GM03348 (cell line): ENCODE measurements around the gene FAM13A.
"Not testable (repeated sequence)": the region's sequence is repeated elsewhere in the genome, so short reads cannot be mapped to it uniquely, and the experiment has no call there.

Source experiments
- DNase-seq: peaks from one replicate; pipeline ENCODE4 v3.0.0; 2012; ENCODE audit warnings: low spot score

Gene FAM13A

DNA sequence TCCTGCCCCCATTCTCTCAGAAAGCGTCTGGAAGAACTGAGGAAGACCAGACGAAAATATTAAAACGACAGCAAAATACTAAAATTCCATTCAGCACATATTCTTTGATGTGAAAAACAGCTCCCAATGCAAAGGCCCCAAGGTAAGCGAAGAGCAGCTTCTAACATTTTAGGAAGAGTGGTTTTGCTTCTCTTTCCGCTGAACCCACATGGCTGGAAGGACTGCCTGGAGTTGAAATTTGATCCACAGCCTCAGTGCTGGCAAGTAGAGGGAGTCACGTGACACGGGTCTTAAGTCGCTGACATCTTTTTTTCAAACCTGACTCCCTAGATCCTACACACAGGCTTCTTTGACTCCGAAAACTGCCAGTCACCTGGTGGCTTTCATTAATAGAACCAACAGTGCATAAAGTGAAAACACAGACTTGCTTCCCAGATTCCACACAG lies at the start of gene FAM13A:
FAM13A (minus strand) TSS at position 233 of the 446 bp plus-strand sequence; CDS start at position 12, 221 bp downstream.
- peak; percentile 74 for DNase-seq

- DNase-seq: no peak
Observed at GRCh38 chr4:89105726-89106125, 48.7 kb upstream of the FAM13A start.

DNA sequence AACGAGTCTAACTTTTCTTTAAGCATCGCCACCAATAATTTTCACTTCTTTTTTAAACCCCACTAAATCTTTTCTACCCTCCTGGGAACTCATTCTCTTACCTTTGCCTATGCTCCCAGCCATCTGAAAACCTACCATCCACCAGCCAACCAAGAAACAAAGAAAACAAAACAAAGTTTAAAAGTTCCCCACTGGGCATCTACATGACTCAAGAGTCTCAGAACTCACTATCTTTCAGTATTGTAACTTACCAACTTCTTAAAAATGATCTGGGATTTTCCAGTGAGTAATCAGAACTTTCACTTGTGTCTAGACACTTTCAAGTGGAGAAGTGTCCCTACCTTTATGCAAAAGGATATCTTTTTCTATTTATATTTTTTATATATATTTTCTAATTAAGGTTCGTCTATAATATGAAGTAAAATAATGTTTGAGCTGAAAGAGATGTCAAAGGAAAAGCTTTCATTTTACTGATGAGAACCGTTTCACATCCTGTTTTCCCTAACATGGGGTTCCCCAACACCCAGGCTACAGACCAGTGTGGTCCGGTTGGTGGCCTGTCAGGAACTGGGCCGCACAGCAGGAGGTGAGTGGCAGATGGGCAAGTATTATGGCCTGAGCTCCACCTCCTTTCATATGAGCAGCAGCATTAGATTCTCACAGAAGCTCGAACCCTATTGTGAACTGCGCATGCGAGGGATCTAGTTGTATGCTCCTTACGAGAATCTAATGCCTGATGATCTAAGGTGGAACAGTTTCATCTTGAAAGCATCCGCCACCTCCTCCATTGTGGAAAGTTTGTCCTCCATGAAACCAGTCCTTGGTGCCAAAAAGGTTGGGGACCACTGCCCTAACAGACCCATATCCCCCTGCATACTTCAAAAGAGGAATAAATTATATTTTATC lies 44.5 kb upstream of the FAM13A start:
- no peak for DNase-seq

DNA sequence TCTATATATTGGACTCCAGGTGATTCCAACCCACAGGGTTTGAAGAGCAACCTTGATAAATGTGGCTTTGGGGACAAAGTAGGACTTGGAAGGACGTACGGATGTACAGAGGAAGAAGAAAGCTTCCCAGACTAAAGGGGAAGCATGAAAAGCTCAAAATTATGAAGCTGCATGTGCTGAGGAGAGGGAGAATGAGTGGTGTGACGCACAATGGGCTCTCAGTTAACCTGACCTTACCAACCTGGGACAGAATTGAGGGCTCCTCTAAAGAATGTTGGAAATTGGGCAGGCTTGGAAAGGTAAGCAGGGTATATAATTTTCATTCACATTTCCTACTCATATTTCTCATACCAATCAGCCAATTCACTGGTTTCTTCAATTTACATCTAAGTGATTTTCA lies 43.9 kb upstream of the FAM13A start:
- DNase-seq: no peak

GRCh38 chr4:89099471-89099870 lies 42.5 kb upstream of the FAM13A start:
- DNase-seq: no peak

DNA sequence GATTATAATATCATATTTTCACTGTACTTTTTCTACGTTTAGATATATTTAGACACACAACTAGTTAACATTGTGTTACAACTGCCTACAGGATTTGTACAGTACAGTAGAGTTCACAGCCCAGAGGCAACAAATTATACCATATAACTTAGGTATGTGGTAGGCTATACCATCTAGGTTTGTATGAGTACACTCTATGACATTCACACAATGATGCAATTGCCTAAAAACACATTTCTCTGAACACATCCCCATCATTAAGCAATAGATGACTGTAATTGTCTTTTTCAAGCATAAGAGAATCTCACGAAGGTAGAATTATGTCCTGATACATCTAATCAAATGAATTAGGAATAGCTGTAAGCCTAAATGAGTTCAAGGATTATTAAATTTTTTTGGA lies 42.0 kb upstream of the FAM13A start:
- no peak for DNase-seq

GRCh38 chr4:89078300-89078699 lies 21.3 kb upstream of the FAM13A start:
- no peak for DNase-seq

DNA sequence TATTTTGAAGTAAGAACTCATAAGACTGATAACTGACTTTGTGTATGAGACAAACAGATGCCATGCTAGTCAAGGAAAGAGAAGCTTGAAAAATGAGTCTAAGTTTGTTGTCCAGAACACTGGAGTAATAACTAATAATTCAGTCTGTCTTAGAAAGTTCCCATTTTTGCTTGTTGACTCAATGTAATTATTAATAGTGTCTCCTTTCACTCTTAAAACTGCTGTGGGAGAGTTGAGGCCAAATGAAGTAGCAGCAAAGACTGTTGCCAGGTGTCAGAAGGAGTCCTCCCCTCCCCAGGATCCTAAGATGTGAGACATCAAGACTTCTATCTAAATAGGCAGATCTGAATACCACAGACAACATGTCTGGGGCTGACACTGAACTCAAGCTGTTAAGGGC lies 20.8 kb upstream of the FAM13A start:
- no peak for DNase-seq

GRCh38 chr4:89072921-89073320 lies 15.9 kb upstream of the FAM13A start:
- DNase-seq: no peak

GRCh38 chr4:89071311-89071710 lies 14.3 kb upstream of the FAM13A start:
- DNase-seq: no peak

DNA sequence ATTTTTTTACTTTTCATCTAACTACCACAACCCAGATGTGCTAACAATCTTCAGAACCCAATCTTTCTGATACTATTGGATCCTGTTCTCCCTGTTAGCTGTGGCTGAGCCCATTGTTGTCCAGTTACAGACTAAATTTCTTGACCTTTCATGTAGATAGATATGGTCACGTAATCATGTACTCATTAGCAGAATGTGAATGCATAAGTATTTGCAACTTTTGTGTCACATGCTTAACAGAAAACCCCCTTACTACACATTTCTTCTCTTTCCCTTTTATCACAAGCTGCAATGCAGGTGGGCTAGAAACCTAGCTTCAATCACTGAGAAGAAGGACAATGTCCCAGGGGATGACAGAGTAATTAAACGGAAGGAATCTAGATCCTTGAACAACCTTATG lies 13.1 kb upstream of the FAM13A start:
- DNase-seq: no peak

GRCh38 chr4:89069481-89069880 lies 12.5 kb upstream of the FAM13A start:
- no peak for DNase-seq

- DNase-seq: no peak
Observed at GRCh38 chr4:89067417-89067816, 10.4 kb upstream of the FAM13A start.

DNA sequence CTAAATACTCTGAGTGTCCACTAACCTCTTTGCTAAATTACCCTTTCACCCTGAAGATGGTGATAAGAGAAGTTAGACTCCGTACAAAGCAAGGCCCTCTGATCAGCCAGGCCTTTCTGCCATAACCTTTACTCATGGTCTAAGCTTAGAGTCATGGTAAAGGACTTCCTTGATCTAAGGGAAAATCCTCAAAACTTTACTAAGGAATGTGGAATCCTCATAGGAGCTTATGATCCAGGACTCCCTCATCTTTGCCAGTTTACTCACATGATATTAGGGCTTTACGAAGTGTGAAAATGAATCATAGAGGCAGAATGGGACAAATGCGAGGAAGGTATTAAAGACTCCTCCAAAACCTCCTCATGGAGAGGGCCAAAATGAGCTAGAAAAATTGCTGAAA lies 7.9 kb upstream of the FAM13A start:
- no peak for DNase-seq

- DNase-seq: not testable (repeated sequence)
Observed at GRCh38 chr4:89057844-89058243, 859 bp upstream of the FAM13A start.

- peak; percentile 15 for DNase-seq
Observed at GRCh38 chr4:89056292-89056952, 563 bp downstream of the FAM13A start.

DNA sequence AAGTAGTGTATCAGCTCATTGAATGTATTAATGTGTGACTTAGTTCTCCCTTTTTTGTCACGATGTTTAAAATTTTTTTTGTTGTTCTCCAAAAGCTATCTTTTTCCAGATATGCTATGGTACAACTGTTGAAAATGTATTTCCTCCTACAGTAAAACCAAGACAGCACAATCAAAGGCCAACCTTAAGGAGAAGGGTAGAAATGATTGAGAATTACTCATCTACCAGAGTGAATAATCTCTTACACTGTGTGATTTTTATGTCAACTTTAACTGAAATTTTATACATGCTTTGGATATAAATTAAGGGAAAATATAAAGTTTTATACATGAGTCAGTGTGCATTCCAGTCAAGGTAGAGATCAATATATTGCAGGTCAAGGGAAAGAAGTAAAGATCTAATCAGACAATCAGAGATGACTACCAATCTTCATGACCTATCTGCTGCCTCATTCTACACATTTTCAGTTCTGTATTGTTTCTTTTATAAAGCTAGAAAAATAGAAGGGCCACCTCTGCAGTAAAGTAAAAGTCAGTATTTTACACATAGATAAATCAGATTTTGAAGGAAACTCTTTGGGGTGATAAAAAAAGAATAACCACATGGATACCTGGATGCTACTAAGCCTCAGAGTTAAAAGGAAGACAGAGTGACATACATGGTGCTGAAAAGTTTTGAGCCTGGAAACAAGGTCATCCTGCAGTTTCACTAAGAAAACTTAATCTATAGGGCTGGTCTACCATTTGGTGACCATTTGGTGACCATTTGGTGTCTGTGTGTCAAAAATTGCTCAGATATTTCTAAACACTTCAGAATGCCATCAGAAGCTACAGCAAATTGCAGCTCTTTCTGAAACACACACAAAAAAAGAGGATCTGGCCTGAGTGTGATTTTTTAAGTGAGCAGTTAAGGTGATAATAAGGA lies 1.6 kb downstream of the FAM13A start:
- DNase-seq: no peak

GRCh38 chr4:89054627-89055026 lies 2.4 kb downstream of the FAM13A start:
- no peak for DNase-seq

DNA sequence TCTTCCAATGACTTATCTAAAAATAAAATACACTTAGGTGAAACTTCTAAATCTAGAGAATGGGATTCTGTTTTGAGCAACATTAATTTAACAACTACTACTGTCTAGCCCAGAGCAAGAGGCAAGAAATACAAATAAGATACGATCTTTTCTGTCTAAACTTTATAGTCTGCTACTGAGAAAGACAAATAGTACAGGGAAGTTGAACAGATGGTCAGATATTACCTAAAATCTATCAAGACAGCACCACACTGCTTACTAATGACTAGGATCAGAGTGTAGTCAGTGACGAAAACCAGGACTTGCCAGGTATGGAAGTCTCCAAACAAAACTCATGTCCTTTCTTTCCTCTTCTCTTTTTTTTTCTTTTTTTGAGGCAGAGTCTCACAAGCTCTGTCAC lies 7.1 kb downstream of the FAM13A start:
- DNase-seq: no peak

GRCh38 chr4:89048906-89049601 lies 7.9 kb downstream of the FAM13A start:
- no peak for DNase-seq

- DNase-seq: no peak
Observed at GRCh38 chr4:89044147-89044900, 12.7 kb downstream of the FAM13A start.
